Spinal cord (tissue), 10 donors: Measurements from ENCODE around the gene RGS10. TPM values are rescaled to one million over a fixed set of nuclear protein-coding genes. Genes with fewer than 3 reads are reported as not detected.
"Not testable (repeated sequence)": the region's sequence is repeated elsewhere in the genome, so short reads cannot be mapped to it uniquely, and the experiment has no call there.

Experiments used
- DNase-seq, 6 donors: peaks; one replicate each; pipeline versions ENCODE4 v3.0.0 to v3.0.0-alpha.2; 2013 to 2015; ENCODE audit warnings: low spot score in 6 of 6, low read depth in 4 of 6
- H3K27ac ChIP-seq: one replicate; pipeline ENCODE4 v1.5.1; 2013; ENCODE audit warnings: low read depth, low read length, control low read depth
- H3K27me3 ChIP-seq: one replicate; pipeline ENCODE4 v1.6.1; 2013; ENCODE audit warnings: low read length; ENCODE audit not compliant: control insufficient read depth, insufficient read depth
- H3K36me3 ChIP-seq: one replicate; pipeline ENCODE4 v1.6.1; 2013; ENCODE audit warnings: low read length; ENCODE audit not compliant: control insufficient read depth, insufficient read depth
- H3K4me1 ChIP-seq: one replicate; pipeline ENCODE4 v1.6.1; 2013; ENCODE audit warnings: low read length; ENCODE audit not compliant: control insufficient read depth, insufficient read depth
- H3K4me3 ChIP-seq: one replicate; pipeline ENCODE4 v1.5.1; 2013; ENCODE audit warnings: low read depth, low read length, control low read depth
- H3K9me3 ChIP-seq: one replicate; pipeline ENCODE4 v1.6.1; 2013; ENCODE audit warnings: low read length; ENCODE audit not compliant: control insufficient read depth, insufficient read depth
- WGBS: methylation state at CpG from one replicate; pipeline ENCODE4 v1.1.5; 2013; ENCODE audit warnings: missing lambda C conversion rate; ENCODE audit not compliant: insufficient coverage; 5-methylcytosine and 5-hydroxymethylcytosine counted together
- polyA plus RNA-seq, 2 donors: library from polyadenylated mRNA; unstranded; fragments of 120-200 nt; gene quantifications; one replicate each; pipeline ENCODE4 v1.2.1, GENCODE V29; 2013; ENCODE audit not compliant: insufficient read length in 2 of 2
- total RNA-seq, 2 donors: library from RNA; depleted of rRNA in 1 of 2; stranded (reverse); fragments of 120-200 nt in 1 of 2; fragments of >200 nt in 1 of 2; gene quantifications; one replicate each; pipeline versions ENCODE4 v1.2.3 to v1.2.4, GENCODE V29; 2013 to 2014
- donor health status: healthy.

RGS10 gene
- total and polyA plus RNA-seq, 4 donors = 20.4 to 34.5 (median 30.0) TPM

- DNase-seq, H3K27ac ChIP-seq, H3K27me3 ChIP-seq, H3K9me3 ChIP-seq, H3K4me1 ChIP-seq, H3K36me3 ChIP-seq, H3K4me3 ChIP-seq: not testable (repeated sequence)
- WGBS = 80% methylated on average over 6 of the region's 8 CpGs
Observed at GRCh38 chr10:119532791-119533190, 9.7 kb downstream of the RGS10 start.

DNA sequence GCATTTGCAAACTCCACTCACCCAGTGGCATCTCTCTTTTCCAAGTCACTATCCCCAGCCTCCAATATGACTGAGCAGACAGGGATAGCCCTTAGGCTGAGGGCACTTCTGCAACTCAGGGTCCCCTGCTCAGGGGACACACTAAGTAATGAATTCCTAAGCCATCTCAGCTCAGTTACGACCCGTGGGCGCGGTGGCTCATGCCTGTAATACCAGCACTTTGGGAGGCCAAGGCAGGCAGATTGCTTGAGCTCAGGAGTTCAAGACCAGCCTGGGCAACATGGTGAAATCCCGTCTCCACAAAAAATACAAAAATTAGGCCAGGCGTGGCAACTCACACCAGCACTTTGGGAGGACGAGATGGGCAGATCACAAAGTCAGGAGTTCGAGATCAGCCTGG lies 10.3 kb downstream of the RGS10 start:
- H3K9me3 ChIP-seq, H3K4me3 ChIP-seq, H3K4me1 ChIP-seq, H3K27me3 ChIP-seq, H3K27ac ChIP-seq, DNase-seq, H3K36me3 ChIP-seq: not testable (repeated sequence)
- WGBS = 92% methylated on average over 8 of the region's 8 CpGs

DNA sequence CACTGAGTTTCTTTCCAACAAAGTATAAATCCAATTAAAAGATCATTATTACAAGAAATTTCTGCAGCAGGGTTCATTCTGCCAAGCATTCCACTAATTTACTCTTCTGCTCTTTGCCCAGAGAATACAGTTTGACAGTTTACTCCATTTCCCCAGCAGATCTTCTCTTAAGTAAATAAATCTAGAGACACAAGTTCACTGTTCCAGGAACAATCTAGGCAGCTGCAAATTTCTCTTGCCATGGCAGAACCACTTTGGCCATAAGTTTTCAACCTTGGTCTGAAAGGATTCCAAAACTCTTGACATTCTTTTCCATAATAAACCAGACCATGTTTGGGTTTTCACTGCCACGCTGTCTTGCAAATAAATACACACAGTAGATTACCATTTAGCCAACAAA lies 11.5 kb downstream of the RGS10 start:
- Histone ChIP-seq H3K27ac (no peak overlapping the region), H3K4me3 (no peak overlapping the region), H3K27me3 (no peaks in the 10 kb centered on the region), H3K36me3 (no peaks in the 10 kb centered on the region), H3K4me1 (no peaks in the 10 kb centered on the region), H3K9me3 (no peaks in the 10 kb centered on the region)
- DNase-seq = no peak
- WGBS = 33% methylated on average over 1 of the region's 1 CpG

- H3K27ac ChIP-seq, H3K4me1 ChIP-seq, H3K27me3 ChIP-seq, H3K9me3 ChIP-seq, H3K4me3 ChIP-seq, H3K36me3 ChIP-seq, DNase-seq: not testable (repeated sequence)
- WGBS = 100% methylated on average over 4 of the region's 8 CpGs
Observed at GRCh38 chr10:119528663-119529237, 13.8 kb downstream of the RGS10 start.

DNA sequence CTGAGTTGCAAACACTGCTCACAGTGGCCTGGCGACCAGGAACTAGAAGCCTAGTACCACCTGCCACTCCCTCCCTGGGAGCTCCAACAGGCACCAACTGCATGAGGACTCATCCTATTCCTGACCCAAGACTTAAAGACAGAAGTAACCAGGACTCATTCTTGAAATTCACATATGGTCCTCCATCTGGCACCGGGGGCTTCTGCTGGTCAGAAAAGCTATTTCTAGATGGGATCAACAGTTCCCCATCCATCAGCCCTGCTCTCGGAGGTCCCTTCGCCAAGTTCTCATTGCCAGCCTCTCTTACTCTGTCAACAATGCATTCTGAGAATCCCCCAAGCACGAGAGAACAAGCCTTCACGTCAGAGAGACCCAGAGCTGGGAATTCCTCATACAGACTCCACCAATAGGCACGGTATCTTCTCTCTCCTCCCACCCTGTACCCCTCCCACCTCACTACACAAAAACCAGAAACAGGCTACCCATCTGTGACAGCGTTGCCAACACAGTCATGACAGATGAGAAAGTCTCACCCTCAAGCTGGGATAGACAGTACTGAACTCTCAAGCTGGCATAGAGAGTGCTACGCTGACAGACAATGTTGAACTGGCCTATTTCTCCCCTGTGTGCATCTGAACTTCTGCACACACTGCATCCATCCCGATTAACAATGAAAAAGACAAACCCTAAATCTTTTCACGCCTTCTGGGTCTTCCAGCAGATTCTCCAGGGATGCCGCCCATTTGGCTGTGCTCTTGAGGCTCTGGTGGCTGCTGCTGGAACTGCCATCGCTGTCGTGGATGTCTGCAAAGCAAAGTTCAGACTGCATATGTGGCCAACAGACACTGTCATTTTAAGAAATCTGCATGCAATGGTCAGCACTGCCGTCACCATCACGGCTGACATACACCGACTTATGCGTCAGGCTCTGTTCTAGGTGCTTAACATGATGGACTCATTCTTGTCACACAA lies 15.6 kb downstream of the RGS10 start:
- Histone ChIP-seq H3K4me3 (no peak overlapping the region), H3K27ac (no peak overlapping the region), H3K36me3 (no peaks in the 10 kb centered on the region), H3K27me3 (no peaks in the 10 kb centered on the region), H3K4me1 (no peaks in the 10 kb centered on the region), H3K9me3 (no peaks in the 10 kb centered on the region)
- 53% methylated on average over 18 of the region's 18 CpGs for WGBS
- peak in 2 of 6 donors; percentile 42 to 47 for DNase-seq

DNA sequence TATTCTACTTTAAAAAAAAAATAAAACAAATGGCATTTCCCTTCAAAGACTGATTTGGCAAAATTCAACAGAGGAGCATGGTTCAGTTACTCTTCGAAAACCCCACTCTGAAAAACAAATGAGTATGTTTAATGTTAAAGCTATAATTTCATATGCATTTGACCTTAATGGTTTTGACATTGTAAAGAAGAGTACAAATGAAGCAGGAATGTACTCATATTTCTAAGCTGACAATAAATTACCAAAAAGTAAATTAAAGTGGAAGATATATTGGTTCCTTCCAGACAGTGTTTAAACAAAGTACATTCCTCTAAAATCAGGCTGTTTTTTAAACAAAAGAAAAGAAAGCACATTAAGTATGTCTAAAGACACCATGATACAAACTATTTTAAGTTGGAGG lies 16.4 kb downstream of the RGS10 start:
- Histone ChIP-seq H3K4me1 (no peaks in the 10 kb centered on the region), H3K27ac (no peak overlapping the region), H3K36me3 (no peaks in the 10 kb centered on the region), H3K4me3 (no peak overlapping the region), H3K27me3 (no peaks in the 10 kb centered on the region), H3K9me3 (no peaks in the 10 kb centered on the region)
- no CpG with 5 or more reads among the region's 1 CpG for WGBS
- no peak for DNase-seq

DNA sequence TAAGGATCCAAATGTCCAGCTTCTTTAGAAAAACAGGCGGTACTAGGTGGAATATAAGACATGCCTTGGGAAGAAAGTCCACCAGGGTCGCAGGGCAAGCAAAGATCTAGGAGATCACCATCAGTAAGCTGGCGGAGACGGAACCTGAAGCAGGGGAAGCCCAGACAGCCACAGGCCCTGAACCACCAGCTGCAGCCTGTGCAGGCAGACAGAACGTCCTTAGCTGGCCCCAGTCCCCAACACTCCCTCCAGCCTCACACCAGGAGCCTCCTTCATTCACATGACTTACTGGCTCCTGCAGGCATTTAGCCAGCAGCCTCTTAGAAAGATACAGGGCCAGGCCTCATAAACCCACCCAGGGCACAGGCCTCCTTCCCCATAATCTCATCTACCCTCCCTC lies 17.4 kb downstream of the RGS10 start:
- 86% methylated on average over 5 of the region's 5 CpGs for WGBS
- H3K27ac ChIP-seq = no peak overlapping the region
- H3K4me3 ChIP-seq = no peak overlapping the region
- no peak for DNase-seq
- no peaks in the 10 kb centered on the region for H3K36me3 ChIP-seq
- no peaks in the 10 kb centered on the region for H3K27me3 ChIP-seq
- H3K4me1 ChIP-seq = no peaks in the 10 kb centered on the region
- H3K9me3 ChIP-seq = no peaks in the 10 kb centered on the region

DNA sequence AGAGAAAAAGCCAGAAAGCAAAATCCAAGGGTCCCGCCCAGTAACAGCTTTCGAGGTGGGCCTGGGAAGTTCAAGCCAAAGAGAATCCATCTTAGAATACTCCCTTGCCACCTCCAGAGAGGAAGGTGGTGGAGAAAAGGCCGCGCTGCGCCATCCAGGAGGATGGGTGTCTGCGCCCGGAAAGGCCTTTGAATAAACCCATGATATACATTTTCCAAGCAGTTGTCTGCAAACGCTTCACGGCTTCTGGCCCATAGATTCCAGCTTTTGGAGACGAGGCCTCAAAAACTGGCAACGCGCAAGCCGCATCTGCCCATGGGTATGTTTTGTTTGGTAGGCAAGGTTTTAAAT lies 17.8 kb downstream of the RGS10 start:
- H3K27me3 ChIP-seq = no peaks in the 10 kb centered on the region
- no peaks in the 10 kb centered on the region for H3K36me3 ChIP-seq
- no peak for DNase-seq
- H3K9me3 ChIP-seq = no peaks in the 10 kb centered on the region
- H3K27ac ChIP-seq = no peak overlapping the region
- no peaks in the 10 kb centered on the region for H3K4me1 ChIP-seq
- 80% methylated on average over 1 of the region's 13 CpGs for WGBS
- no peak overlapping the region for H3K4me3 ChIP-seq

DNA sequence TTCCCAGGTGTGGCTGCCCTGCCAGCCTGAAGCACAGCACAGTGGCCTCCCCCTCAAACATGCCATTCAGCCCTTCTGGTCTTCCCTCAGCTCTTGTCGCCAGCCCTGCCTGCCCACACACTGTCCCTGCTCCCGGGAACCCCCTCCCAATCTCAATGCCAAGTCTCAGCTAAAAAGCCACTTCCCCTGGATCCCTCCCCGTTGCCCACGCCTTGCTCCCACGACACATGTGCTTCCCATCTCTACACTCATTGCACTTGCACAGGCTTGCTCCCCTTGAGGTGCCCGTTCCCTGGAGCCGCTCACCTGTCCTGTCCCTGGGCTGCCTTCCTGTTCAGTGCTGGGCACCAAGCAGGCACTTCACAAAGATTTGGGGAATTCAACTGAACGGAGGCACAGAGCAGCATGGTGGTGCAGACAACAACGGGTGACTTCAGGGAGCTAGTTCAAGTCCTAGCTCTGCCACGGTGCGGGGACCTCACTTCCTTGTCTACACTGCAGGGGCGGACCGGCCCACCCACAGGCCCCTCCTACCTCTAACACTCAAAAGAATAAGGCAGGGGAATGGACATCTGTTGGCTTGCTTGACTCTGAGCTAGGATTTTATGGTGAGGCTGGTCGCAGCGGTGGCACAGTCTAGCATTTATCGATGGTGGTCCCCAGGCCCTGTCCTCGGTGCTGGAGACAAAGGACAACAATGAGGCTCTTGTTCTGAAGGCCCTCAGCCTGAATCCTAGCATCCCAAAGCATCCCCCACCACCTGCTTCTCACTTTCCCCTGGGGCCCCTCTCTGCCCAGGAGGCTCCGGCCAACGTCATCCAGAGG lies 18.4 kb downstream of the RGS10 start:
- H3K27me3 ChIP-seq = no peaks in the 10 kb centered on the region
- DNase-seq = no peak
- H3K4me3 ChIP-seq = no peak overlapping the region
- 76% methylated on average over 14 of the region's 19 CpGs for WGBS
- H3K36me3 ChIP-seq = no peaks in the 10 kb centered on the region
- no peak overlapping the region for H3K27ac ChIP-seq
- H3K9me3 ChIP-seq = no peaks in the 10 kb centered on the region
- no peaks in the 10 kb centered on the region for H3K4me1 ChIP-seq
